ENCODE measurements around the gene RABGAP1L.
"Not testable (repeated sequence)": the region's sequence is repeated elsewhere in the genome, so short reads cannot be mapped to it uniquely, and the experiment has no call there.

The RABGAP1L gene

DNA sequence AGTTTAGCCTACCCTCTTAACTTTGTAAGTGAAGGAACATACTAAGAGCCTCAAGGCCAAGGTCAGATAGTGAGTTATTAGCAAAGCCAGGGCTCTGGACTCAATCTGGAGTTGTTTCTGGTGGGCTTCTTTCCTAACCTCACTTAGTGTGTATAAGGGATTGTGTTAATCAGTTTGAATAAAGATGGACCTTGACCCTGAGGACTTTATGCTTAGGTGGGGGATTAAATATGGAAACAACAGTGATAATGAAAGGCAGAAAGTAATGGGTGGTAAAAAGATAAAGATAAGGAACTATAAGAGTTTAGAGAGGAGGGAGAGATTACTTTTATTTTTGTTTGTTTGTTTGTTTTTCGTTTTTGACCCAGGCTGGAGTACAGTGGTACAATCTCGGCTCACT is 5.5 kb downstream of the RABGAP1L start:
- H3K27ac Mint-ChIP-seq = no peak overlapping the region
- no peaks in the 10 kb centered on the region for H3K27me3 Mint-ChIP-seq
- peaks cover 18% of the 10 kb centered on the region for H3K36me3 Mint-ChIP-seq
- no peak overlapping the region for H3K4me3 Mint-ChIP-seq
- CTCF ChIA-PET = interaction anchor here (1.3 kb wide), 1 partner anchor 9 kb away, joined by 5 read pairs; no protein-coding TSS in a partner anchor
- H3K9me3 Mint-ChIP-seq = no peaks in the 10 kb centered on the region
- no peak for DNase-seq
- peaks cover 40% of the 10 kb centered on the region for H3K4me1 Mint-ChIP-seq

DNA sequence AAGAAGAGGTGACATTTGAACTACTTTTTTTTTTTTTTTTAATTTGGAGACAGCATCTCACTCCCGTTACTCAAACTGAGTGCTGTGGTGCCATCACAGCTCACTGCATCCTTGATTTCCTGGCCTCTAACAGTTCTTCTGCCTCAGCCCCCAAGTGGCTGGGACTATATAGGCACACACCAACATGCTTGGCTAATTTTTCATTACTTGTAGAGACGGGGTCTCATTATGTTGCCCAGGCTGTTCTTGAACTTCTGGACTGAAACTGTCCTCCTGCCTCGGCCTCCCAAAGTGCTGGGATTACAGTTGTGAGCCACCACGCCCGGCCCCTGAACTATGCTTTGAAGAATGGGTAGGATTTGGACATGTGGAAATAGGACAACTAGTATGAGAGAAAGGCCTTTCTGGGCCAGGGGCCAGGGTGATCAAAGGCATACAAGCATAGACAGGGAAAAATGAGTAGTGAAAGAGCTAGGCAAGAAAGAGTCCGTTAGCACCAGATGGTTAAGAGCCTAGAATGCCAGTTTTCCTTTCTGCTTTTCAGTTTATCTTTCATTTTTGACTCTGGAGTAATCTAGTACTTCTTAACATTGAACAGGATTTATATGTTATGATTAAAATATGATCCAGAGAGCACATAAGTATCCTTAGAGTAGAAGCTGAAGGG is 6.3 kb downstream of the RABGAP1L start:
- no peak overlapping the region for H3K4me3 Mint-ChIP-seq
- CTCF ChIA-PET = interaction anchor here (0.7 to 1.3 kb wide), 2 partner anchors 8 to 124 kb away, joined by 3 to 5 read pairs; no protein-coding TSS in a partner anchor
- H3K27me3 Mint-ChIP-seq = no peaks in the 10 kb centered on the region
- no peak overlapping the region for H3K27ac Mint-ChIP-seq
- peaks cover 19% of the 10 kb centered on the region for H3K36me3 Mint-ChIP-seq
- no peak for DNase-seq
- H3K9me3 Mint-ChIP-seq = no peaks in the 10 kb centered on the region
- H3K4me1 Mint-ChIP-seq = peaks cover 34% of the 10 kb centered on the region

DNA sequence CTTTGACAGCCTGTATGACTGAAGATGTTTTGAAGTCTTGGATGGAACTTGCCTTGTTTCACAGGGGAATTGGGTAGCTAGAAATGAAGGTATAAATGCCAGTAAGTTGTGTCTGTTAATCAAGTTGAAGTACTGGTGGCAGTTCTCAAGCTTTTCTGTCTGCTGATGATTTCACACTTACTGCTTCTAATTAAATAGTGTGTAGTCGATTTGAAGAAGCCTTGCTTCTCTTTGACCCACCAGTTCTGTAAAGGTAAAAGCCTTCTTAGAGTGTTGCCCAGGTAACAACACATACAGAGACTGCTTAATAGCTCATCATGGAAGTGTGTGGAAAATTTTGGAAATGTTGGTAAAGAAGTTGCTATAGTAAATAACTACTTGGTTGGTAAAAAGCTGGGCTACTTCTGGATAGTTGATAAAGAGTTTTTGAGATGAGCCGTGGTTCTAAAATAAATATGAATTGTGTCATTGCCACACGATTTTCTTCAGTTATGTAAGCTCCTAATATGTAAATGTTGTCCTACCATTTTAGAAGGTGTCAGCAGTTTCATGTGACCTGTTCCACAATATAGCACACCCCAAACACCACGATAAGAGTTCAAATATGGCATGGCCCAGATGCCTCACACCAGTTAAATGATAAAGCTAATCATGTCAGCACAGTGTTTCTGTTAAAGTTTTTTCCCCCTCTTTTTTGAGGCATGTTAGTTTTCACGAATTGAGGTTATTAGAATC is 7.4 kb downstream of the RABGAP1L start:
- peak overlapping the region; percentile 33 for H3K27ac Mint-ChIP-seq
- CTCF ChIA-PET = interaction anchor here (0.9 kb wide), 1 partner anchor 33 kb away, joined by 3 read pairs; no protein-coding TSS in a partner anchor
- peaks cover 25% of the 10 kb centered on the region for H3K4me1 Mint-ChIP-seq
- no peak for DNase-seq
- H3K9me3 Mint-ChIP-seq = no peaks in the 10 kb centered on the region
- H3K4me3 Mint-ChIP-seq = no peak overlapping the region
- H3K36me3 Mint-ChIP-seq = peaks cover 18% of the 10 kb centered on the region
- no peaks in the 10 kb centered on the region for H3K27me3 Mint-ChIP-seq

GRCh38 chr1:174167265-174167803 is 8.0 kb downstream of the RABGAP1L start:
- no peak overlapping the region for H3K27ac Mint-ChIP-seq
- H3K9me3 Mint-ChIP-seq = no peaks in the 10 kb centered on the region
- CTCF ChIA-PET = interaction anchor here (0.9 kb wide), 1 partner anchor 32 kb away, joined by 3 read pairs; no protein-coding TSS in a partner anchor
- H3K4me3 Mint-ChIP-seq = no peak overlapping the region
- H3K27me3 Mint-ChIP-seq = no peaks in the 10 kb centered on the region
- peaks cover 16% of the 10 kb centered on the region for H3K36me3 Mint-ChIP-seq
- no peak for DNase-seq
- peaks cover 21% of the 10 kb centered on the region for H3K4me1 Mint-ChIP-seq

GRCh38 chr1:174169342-174169741 is 10.0 kb downstream of the RABGAP1L start:
- no peaks in the 10 kb centered on the region for H3K9me3 Mint-ChIP-seq
- H3K27ac Mint-ChIP-seq = no peak overlapping the region
- CTCF ChIA-PET = no interaction called here
- no peaks in the 10 kb centered on the region for H3K27me3 Mint-ChIP-seq
- no peak overlapping the region for H3K4me3 Mint-ChIP-seq
- peaks cover 15% of the 10 kb centered on the region for H3K36me3 Mint-ChIP-seq
- DNase-seq = no peak
- H3K4me1 Mint-ChIP-seq = peaks cover 19% of the 10 kb centered on the region

GRCh38 chr1:174171073-174171472 is 11.8 kb downstream of the RABGAP1L start:
- DNase-seq = no peak
- Mint-ChIP-seq H3K9me3 (no peaks in the 10 kb centered on the region), H3K27me3 (no peaks in the 10 kb centered on the region), H3K36me3 (peaks cover 16% of the 10 kb centered on the region), H3K27ac (no peak overlapping the region), H3K4me1 (peaks cover 14% of the 10 kb centered on the region), H3K4me3 (no peak overlapping the region)
- CTCF ChIA-PET = no interaction called here

- Mint-ChIP-seq H3K4me1 (peaks cover 7% of the 10 kb centered on the region), H3K27me3 (no peaks in the 10 kb centered on the region), H3K9me3 (peaks cover 13% of the 10 kb centered on the region), H3K36me3 (peaks cover 28% of the 10 kb centered on the region), H3K27ac (no peak overlapping the region), H3K4me3 (no peak overlapping the region)
- CTCF ChIA-PET = interaction anchor here (1.4 kb wide), 1 partner anchor 10 kb away, joined by 5 read pairs; no protein-coding TSS in a partner anchor
- DNase-seq = no peak
These were observed 15.4 kb downstream of the RABGAP1L start for GRCh38 chr1:174174461-174175329.

DNA sequence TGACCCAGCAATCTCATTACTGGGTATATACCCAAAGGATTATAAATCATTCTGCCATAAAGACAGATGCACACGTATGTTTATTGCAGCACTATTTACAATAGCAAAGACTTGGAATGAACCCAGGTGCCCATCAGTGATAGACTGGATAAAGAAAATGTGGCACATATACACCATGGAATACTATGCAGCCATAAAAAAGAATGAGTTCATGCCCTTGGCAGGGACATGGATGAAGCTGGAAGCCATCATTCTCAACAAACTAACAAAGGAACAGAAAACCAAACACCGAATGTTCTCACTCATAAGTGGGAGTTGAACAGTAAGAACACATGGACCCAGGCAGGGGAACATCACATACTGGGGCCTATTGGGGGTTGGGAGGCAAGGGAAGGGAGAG is 19.1 kb downstream of the RABGAP1L start:
- peaks cover 26% of the 10 kb centered on the region for H3K36me3 Mint-ChIP-seq
- peaks cover 13% of the 10 kb centered on the region for H3K9me3 Mint-ChIP-seq
- H3K27me3 Mint-ChIP-seq, H3K4me3 Mint-ChIP-seq, H3K27ac Mint-ChIP-seq, DNase-seq, CTCF ChIA-PET, H3K4me1 Mint-ChIP-seq: not testable (repeated sequence)

GRCh38 chr1:174189428-174190062 is 30.2 kb downstream of the RABGAP1L start:
- DNase-seq = no peak
- no peak overlapping the region for H3K4me3 Mint-ChIP-seq
- peaks cover 6% of the 10 kb centered on the region for H3K36me3 Mint-ChIP-seq
- CTCF ChIA-PET = interaction anchor here (1.3 kb wide), 1 partner anchor 11 kb away, joined by 5 read pairs; no protein-coding TSS in a partner anchor
- H3K27ac Mint-ChIP-seq = no peak overlapping the region
- H3K4me1 Mint-ChIP-seq = peaks cover 3% of the 10 kb centered on the region
- H3K9me3 Mint-ChIP-seq = peaks cover 1% of the 10 kb centered on the region
- H3K27me3 Mint-ChIP-seq = no peaks in the 10 kb centered on the region

DNA sequence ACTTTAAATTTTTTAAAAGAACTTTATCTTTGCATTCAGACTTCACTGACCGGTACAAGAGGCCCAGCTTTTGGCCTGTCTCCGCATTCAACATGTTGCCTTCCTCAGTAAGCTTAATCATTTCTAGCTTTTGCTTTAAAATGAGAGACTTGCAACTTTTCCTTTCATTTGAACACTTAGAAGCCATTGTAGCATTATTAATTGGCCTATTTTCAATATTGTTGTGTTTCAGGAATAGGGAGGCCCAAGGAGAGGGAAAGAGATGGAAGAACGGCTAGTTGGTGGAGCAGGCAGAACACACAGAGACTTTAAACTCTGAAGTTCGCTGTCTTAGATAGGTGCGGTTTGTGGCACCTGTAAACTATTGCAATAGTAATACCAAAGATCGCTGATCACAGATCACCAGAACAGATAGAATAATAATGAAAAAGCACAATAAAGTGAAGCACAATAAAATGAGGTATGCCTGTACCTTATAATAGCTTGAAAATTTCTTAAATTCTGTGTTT is 31.4 kb downstream of the RABGAP1L start:
- peaks cover 1% of the 10 kb centered on the region for H3K9me3 Mint-ChIP-seq
- no peak for DNase-seq
- CTCF ChIA-PET = interaction anchor here (1.0 to 1.1 kb wide), 2 partner anchors 18 to 761 kb away, joined by 3 read pairs; no protein-coding TSS in a partner anchor
- no peak overlapping the region for H3K4me3 Mint-ChIP-seq
- H3K4me1 Mint-ChIP-seq = peaks cover 5% of the 10 kb centered on the region
- H3K27ac Mint-ChIP-seq = no peak overlapping the region
- H3K36me3 Mint-ChIP-seq = peaks cover 2% of the 10 kb centered on the region
- H3K27me3 Mint-ChIP-seq = no peaks in the 10 kb centered on the region

GRCh38 chr1:174191349-174191862 is 32.1 kb downstream of the RABGAP1L start:
- peaks cover 2% of the 10 kb centered on the region for H3K36me3 Mint-ChIP-seq
- CTCF ChIA-PET = interaction anchor here (1.0 to 1.1 kb wide), 2 partner anchors 18 to 762 kb away, joined by 3 read pairs; no protein-coding TSS in a partner anchor
- no peak overlapping the region for H3K4me3 Mint-ChIP-seq
- no peak overlapping the region for H3K27ac Mint-ChIP-seq
- peaks cover 5% of the 10 kb centered on the region for H3K4me1 Mint-ChIP-seq
- H3K9me3 Mint-ChIP-seq = peaks cover 1% of the 10 kb centered on the region
- no peak for DNase-seq
- H3K27me3 Mint-ChIP-seq = no peaks in the 10 kb centered on the region

DNA sequence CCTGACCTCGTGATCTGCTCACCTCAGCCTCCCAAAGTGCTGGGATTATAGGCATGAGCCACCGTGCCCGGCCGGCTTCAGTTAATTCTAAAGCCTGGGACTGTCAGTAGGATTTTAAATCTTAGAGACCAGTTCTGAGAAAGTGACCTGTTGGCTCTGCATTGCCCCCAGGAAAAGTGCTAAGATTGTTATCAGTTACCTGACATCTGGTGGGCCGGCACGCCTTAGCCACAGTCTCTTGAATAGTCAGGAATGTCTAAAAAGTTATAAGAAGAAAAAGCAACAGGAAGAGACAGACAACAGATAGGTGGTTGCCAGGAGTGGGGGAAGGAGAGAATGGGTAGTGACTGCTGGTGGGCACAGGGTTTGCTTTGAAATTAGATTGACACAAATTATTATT is 35.1 kb downstream of the RABGAP1L start:
- Mint-ChIP-seq H3K27me3 (no peaks in the 10 kb centered on the region), H3K4me1 (peaks cover 5% of the 10 kb centered on the region), H3K9me3 (no peaks in the 10 kb centered on the region), H3K4me3 (no peak overlapping the region), H3K36me3 (no peaks in the 10 kb centered on the region), H3K27ac (no peak overlapping the region)
- DNase-seq = no peak
- CTCF ChIA-PET = no interaction called here

GRCh38 chr1:174197088-174197487 is 37.8 kb downstream of the RABGAP1L start:
- H3K9me3 Mint-ChIP-seq = no peaks in the 10 kb centered on the region
- no peak for DNase-seq
- H3K27ac Mint-ChIP-seq = no peak overlapping the region
- no peaks in the 10 kb centered on the region for H3K27me3 Mint-ChIP-seq
- CTCF ChIA-PET = no interaction called here
- peaks cover 2% of the 10 kb centered on the region for H3K36me3 Mint-ChIP-seq
- H3K4me1 Mint-ChIP-seq = peaks cover 12% of the 10 kb centered on the region
- no peak overlapping the region for H3K4me3 Mint-ChIP-seq

All from activated naive CD4-positive, alpha-beta T cell treated with anti-CD3 and anti-CD28 coated beads, Interleukin-2, amount 10 ng/mL, durations not matched to agents 7 days and 5 days (primary cell).